Suprapubic skin (tissue), 4 donors: ENCODE results near the gene TDRD10. TPM values are rescaled to one million over a fixed set of nuclear protein-coding genes. Genes with fewer than 3 reads are reported as not detected.

Source experiments
- DNase-seq, 2 donors: peaks; one replicate each; pipeline ENCODE4 v3.0.0-alpha.2; 2019; ENCODE audit warnings: low spot score in 2 of 2
- H3K27ac ChIP-seq: fragments of 200-600 bp; sonication (generic); one replicate; pipeline ENCODE4 v1.5.1; 2019
- H3K27me3 ChIP-seq: fragments of 200-600 bp; sonication (generic); one replicate; pipeline ENCODE4 v1.5.1; 2019
- H3K36me3 ChIP-seq: fragments of 200-600 bp; sonication (generic); one replicate; pipeline ENCODE4 v1.5.1; 2019
- H3K4me1 ChIP-seq: fragments of 200-600 bp; sonication (generic); one replicate; pipeline ENCODE4 v1.5.1; 2019
- H3K4me3 ChIP-seq: fragments of 200-600 bp; sonication (generic); one replicate; pipeline ENCODE4 v1.5.1; 2019; ENCODE audit warnings: mild to moderate bottlenecking
- H3K9me3 ChIP-seq: fragments of 200-600 bp; sonication (generic); one replicate; pipeline ENCODE4 v1.5.1; 2019
- EP300 ChIP-seq: sonication (generic); formaldehyde crosslinking; IDR thresholded peaks from one replicate; pipeline ENCODE4 v1.6.1; 2017; ENCODE audit warnings: antibody characterized with exemption
- POLR2A ChIP-seq, 2 donors: fragments of 450-650 bp; IDR thresholded peaks; one replicate each; pipeline ENCODE4 v1.6.1; 2017; ENCODE audit warnings: antibody characterized with exemption in 2 of 2, mild to moderate bottlenecking in 2 of 2, moderate library complexity in 2 of 2
- POLR2AphosphoS5 ChIP-seq, 3 donors: sonication (generic); formaldehyde crosslinking; IDR thresholded peaks; one replicate each; pipeline ENCODE4 v1.6.1; 2017; ENCODE audit warnings: antibody characterized with exemption in 3 of 3
- whole genome bisulfite sequencing: methylation state at CpG from one replicate; pipeline ENCODE4 v1.1.5; 2018; 5-methylcytosine and 5-hydroxymethylcytosine counted together
- total RNA-seq, 4 donors: library from RNA; depleted of rRNA; stranded (reverse); fragments of >200 nt; gene quantifications; one replicate each; pipeline ENCODE4 v1.1.0, GENCODE V29; 2016
- TF ChIP-seq, protein P1 (sequence below), 2 donors: fragments of 200-600 bp in 1 of 2; fragments of 450-650 bp in 1 of 2; sonication (generic) in 1 of 2; IDR thresholded peaks; one replicate each; pipeline ENCODE4 v1.5.1; 2016 to 2019; ENCODE audit warnings: antibody characterized with exemption in 2 of 2, mild to moderate bottlenecking in 1 of 2, moderate library complexity in 1 of 2

TDRD10 gene
- total RNA-seq, 4 donors from 2014 or later = 0.72 to 2.6 (median 2.0) TPM

DNA sequence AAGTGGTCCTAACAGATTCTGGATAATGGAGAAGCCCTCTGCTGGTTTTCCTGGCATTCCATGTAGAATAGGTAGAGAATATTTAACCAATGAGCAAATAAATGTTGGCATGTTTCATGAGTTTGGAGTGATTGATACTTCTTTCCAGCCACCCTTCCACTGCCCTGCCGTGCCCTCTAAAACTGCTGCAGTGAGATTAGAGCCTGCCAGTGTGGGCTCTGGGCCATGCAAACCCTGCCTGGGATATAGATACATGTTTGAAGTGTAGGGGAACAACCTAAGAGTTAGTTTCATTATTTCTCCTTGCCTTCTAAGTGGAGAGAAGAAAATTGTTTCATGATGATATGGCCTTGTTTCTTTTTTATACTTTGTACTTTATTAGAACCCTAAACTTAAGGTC lies 46.0 kb downstream of the TDRD10 start:
- TF ChIP-seq POLR2AphosphoS5 (IDR thresholded peaks at IDR 0.05) (no peak), EP300 (no peak), POLR2A (IDR thresholded peaks at IDR 0.05) (no peak)
- TF ChIP-seq, protein P1, sequence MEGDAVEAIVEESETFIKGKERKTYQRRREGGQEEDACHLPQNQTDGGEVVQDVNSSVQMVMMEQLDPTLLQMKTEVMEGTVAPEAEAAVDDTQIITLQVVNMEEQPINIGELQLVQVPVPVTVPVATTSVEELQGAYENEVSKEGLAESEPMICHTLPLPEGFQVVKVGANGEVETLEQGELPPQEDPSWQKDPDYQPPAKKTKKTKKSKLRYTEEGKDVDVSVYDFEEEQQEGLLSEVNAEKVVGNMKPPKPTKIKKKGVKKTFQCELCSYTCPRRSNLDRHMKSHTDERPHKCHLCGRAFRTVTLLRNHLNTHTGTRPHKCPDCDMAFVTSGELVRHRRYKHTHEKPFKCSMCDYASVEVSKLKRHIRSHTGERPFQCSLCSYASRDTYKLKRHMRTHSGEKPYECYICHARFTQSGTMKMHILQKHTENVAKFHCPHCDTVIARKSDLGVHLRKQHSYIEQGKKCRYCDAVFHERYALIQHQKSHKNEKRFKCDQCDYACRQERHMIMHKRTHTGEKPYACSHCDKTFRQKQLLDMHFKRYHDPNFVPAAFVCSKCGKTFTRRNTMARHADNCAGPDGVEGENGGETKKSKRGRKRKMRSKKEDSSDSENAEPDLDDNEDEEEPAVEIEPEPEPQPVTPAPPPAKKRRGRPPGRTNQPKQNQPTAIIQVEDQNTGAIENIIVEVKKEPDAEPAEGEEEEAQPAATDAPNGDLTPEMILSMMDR (IDR thresholded peaks at IDR 0.05) = no peak
- peaks cover 45% of the 10 kb centered on the region for H3K36me3 ChIP-seq
- peaks cover 28% of the 10 kb centered on the region for H3K4me1 ChIP-seq
- no peak overlapping the region for H3K4me3 ChIP-seq
- DNase-seq = no peak
- no peaks in the 10 kb centered on the region for H3K27me3 ChIP-seq
- 33% methylated on average over 1 of the region's 1 CpG for WGBS
- no peaks in the 10 kb centered on the region for H3K9me3 ChIP-seq
- no peak overlapping the region for H3K27ac ChIP-seq

DNA sequence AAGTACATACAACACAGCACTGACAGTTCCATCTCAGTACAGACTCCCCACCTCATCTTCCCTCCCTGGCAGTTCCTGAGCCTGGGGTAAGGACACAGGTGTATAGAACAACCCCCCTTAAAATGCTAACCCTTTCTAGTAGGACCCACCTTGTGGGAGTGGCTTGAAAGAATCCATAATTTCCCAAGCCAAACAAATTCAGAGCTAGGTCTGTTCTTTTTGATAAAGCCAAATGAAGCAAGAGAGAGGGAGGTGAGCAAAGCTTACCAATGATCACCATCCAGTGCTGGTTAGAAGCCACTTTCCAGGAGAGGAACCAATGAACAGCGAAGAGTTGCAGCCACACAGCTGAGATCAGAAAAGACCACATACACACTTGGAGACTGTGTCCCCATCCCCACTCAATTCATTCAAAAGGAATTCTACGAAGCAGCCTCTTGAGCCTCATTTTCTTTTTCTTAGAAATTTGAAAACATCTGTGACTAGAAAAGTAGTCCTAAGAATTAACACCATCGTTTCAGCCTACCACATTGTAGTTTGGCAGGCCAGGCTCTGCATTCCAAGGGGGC lies 47.3 kb downstream of the TDRD10 start:
- WGBS = 79% methylated on average over 3 of the region's 3 CpGs
- H3K27ac ChIP-seq = no peak overlapping the region
- H3K4me1 ChIP-seq = peaks cover 35% of the 10 kb centered on the region
- no peak overlapping the region for H3K4me3 ChIP-seq
- H3K36me3 ChIP-seq = peaks cover 58% of the 10 kb centered on the region
- H3K27me3 ChIP-seq = no peaks in the 10 kb centered on the region
- no peak for DNase-seq
- TF ChIP-seq POLR2AphosphoS5 (IDR thresholded peaks at IDR 0.05) (no peak), EP300 (no peak), POLR2A (IDR thresholded peaks at IDR 0.05) (no peak)
- TF ChIP-seq, protein P1 (IDR thresholded peaks at IDR 0.05) = no peak
- H3K9me3 ChIP-seq = no peaks in the 10 kb centered on the region

DNA sequence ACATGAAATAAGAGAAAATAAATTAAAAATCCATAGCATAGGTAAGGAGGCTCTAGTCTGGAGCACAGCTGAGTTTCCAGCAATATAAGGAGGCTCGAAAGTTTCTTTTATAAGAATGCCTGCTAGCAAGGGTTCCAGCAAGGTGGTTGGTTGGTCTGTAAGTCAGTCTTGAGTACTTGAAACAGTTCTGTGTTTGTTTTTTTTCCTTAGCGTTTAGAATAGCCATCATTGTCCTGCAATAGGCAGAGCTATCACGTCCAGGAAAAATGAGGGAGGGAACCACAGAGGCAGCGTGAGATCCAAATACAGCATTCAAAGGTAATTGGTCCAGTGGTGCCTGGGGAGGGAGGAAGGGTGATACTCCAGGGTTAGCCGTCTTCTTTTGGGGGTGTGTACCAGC lies 48.1 kb downstream of the TDRD10 start:
- H3K4me3 ChIP-seq = no peak overlapping the region
- no peaks in the 10 kb centered on the region for H3K27me3 ChIP-seq
- peaks cover 66% of the 10 kb centered on the region for H3K36me3 ChIP-seq
- peaks cover 35% of the 10 kb centered on the region for H3K4me1 ChIP-seq
- TF ChIP-seq, protein P1 (IDR thresholded peaks at IDR 0.05) = no peak
- TF ChIP-seq POLR2A (IDR thresholded peaks at IDR 0.05) (no peak), POLR2AphosphoS5 (IDR thresholded peaks at IDR 0.05) (no peak), EP300 (no peak)
- no peak for DNase-seq
- H3K9me3 ChIP-seq = no peaks in the 10 kb centered on the region
- 64% methylated on average over 5 of the region's 5 CpGs for whole genome bisulfite sequencing
- H3K27ac ChIP-seq = no peak overlapping the region

DNA sequence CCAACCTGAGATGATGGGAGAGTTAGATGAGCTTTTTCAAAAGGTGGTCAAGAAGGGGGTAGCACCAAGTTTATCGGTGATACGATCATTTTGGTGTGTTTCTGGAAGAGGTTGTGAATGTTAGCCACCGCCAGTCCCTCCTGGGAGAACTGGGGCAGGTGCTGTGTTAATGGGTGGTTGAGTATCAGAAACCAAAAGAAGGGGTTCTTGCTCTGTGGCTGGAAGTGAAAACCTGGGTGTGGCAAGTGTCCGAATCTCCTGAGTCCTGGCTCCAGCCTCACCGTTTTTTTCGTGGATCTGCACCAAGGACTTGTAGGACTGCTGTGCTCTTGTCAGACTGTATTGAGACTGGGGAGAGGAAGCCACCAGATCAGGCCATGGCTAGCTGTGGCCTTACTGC lies 48.6 kb downstream of the TDRD10 start:
- WGBS = 69% methylated on average over 6 of the region's 6 CpGs
- Histone ChIP-seq H3K4me3 (no peak overlapping the region), H3K36me3 (peaks cover 71% of the 10 kb centered on the region), H3K27ac (no peak overlapping the region), H3K27me3 (no peaks in the 10 kb centered on the region), H3K4me1 (peaks cover 35% of the 10 kb centered on the region), H3K9me3 (no peaks in the 10 kb centered on the region)
- no peak for DNase-seq
- TF ChIP-seq, protein P1 (IDR thresholded peaks at IDR 0.05) = no peak
- TF ChIP-seq POLR2A (IDR thresholded peaks at IDR 0.05) (no peak), POLR2AphosphoS5 (IDR thresholded peaks at IDR 0.05) (no peak), EP300 (no peak)

DNA sequence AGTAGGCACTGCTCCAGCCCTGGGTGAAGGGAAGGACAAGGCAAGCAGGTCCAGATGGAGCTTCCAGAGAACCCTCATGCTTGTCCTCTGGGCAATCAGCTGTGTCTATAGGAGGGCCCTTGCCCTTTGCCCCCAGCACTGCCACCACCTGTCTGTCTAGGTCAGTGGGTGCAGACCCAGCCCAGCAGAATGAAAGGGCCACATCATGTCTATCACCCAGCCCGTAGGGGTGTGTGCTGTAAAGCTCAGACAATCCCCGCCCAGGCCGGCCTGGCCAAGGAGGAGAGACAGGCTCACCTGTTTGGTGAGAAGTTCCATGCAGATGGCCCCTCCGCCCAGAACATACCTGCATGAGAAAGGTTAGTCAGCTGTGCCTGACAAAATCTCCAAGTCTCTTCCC lies 49.5 kb downstream of the TDRD10 start:
- H3K36me3 ChIP-seq = peaks cover 74% of the 10 kb centered on the region
- H3K4me3 ChIP-seq = no peak overlapping the region
- no peaks in the 10 kb centered on the region for H3K27me3 ChIP-seq
- WGBS = no CpG with 5 or more reads among the region's 4 CpGs
- no peak for DNase-seq
- no peak for TF ChIP-seq POLR2A (IDR thresholded peaks at IDR 0.05)
- no peak for TF ChIP-seq POLR2AphosphoS5 (IDR thresholded peaks at IDR 0.05)
- TF ChIP-seq EP300 = no peak
- TF ChIP-seq, protein P1 (IDR thresholded peaks at IDR 0.05) = no peak
- no peak overlapping the region for H3K27ac ChIP-seq
- peaks cover 40% of the 10 kb centered on the region for H3K4me1 ChIP-seq
- H3K9me3 ChIP-seq = no peaks in the 10 kb centered on the region
